Kidney (tissue), 14 donors: ENCODE results near the gene CSNK2A3. TPM values are rescaled to one million over a fixed set of nuclear protein-coding genes. Genes with fewer than 3 reads are reported as not detected.
A peak's percentile ranks its signal among the peaks of the same experiment; 100 is the strongest.

Experiments used
- DNase-seq, 5 donors: peaks; one replicate each; pipeline ENCODE4 v3.0.0-alpha.2; 2013 to 2020
- FAIRE-seq: peaks from 2 replicates; lab custom pipeline; 2012; peaks lifted over from hg19 to GRCh38; lab: Jason Lieb, UNC
- H3K27ac ChIP-seq, 2 donors: one replicate each; pipeline ENCODE4 v1.7.0; 2013; ENCODE audit warnings: low read depth in 2 of 2, low read length in 2 of 2, inconsistent platforms in 1 of 2
- H3K27me3 ChIP-seq: one replicate; pipeline ENCODE4 v1.7.1; 2013; ENCODE audit warnings: low read length, inconsistent platforms; ENCODE audit not compliant: control insufficient read depth, insufficient read depth
- H3K36me3 ChIP-seq, 3 donors: one replicate each; pipeline versions ENCODE4 v1.7.0 to v1.7.1; 2013; ENCODE audit warnings: low read length in 3 of 3, control low read depth in 1 of 3, inconsistent platforms in 1 of 3; ENCODE audit not compliant: insufficient read depth in 3 of 3, control insufficient read depth in 2 of 3
- H3K4me1 ChIP-seq, 3 donors: one replicate each; pipeline versions ENCODE4 v1.7.0 to v1.7.1; 2013; ENCODE audit warnings: low read length in 3 of 3, inconsistent platforms in 1 of 3, low read depth in 1 of 3; ENCODE audit not compliant: control insufficient read depth in 2 of 3, insufficient read depth in 2 of 3
- H3K4me3 ChIP-seq, 3 donors: one replicate each; pipeline versions ENCODE4 v1.7.0 to v1.8.1; 2013; ENCODE audit warnings: low read length in 3 of 3, control low read depth in 1 of 3, inconsistent platforms in 1 of 3
- H3K9ac ChIP-seq, 3 donors: one replicate each; pipeline versions ENCODE4 v1.7.0 to v1.7.1; 2013; ENCODE audit warnings: low read length in 3 of 3, control low read depth in 1 of 3, inconsistent platforms in 1 of 3
- H3K9me3 ChIP-seq, 3 donors: one replicate each; pipeline versions ENCODE4 v1.7.0 to v1.7.1; 2013; ENCODE audit warnings: low read length in 3 of 3, control low read depth in 1 of 3, inconsistent platforms in 1 of 3; ENCODE audit not compliant: control insufficient read depth in 2 of 3, insufficient read depth in 1 of 3
- CTCF ChIP-seq: IDR thresholded peaks from 3 replicates; pipeline ENCODE4 v1.5.1; 2012; ENCODE audit warnings: mild to moderate bottlenecking, moderate library complexity, borderline replicate concordance; ENCODE audit not compliant: insufficient read depth; ENCODE audit errors: extremely low read depth
- intact Hi-C: fragments of 100-400 bp; cut with DNase I; formaldehyde crosslinking; loops from one replicate; pipeline ENCODE4 v1.11.1; 2022
- polyA plus RNA-seq: library from polyadenylated mRNA; stranded (reverse); fragments of 350-450 nt; fragmentation: Illumina TruSeq; extraction: RNeasy Lipid Tissue Mini Kit (QIAGEN cat#74804); gene quantifications from one replicate; pipeline ENCODE4 v1.2.3, GENCODE V29; 2014; ENCODE audit warnings: low read depth, low replicate concordance; ENCODE audit not compliant: insufficient read depth
- total RNA-seq: library from RNA; stranded (reverse); fragmentation: NEBNext Ultra II Directional; extraction: Animal tissue kit (Norgen Biotek cat#: 25700); gene quantifications from one replicate; pipeline ENCODE4 v1.2.1, GENCODE V29; 2021
- donor health status: control.
- donor health status: control.
- donor health status: control.
- donor health status: control.
- donor health status: control.
- donor health status: DM: yes; HTN: yes; CAD: no.
- donor health status: Normal renal cell carcinoma (clear cell type).

Gene CSNK2A3
- total and polyA plus RNA-seq, 2 donors from 2014 or later, result 3.8 TPM; not detected in 1

- intact Hi-C loops, result no loop called here
- no peak overlapping the region for H3K9ac ChIP-seq
- H3K27ac ChIP-seq, result no peak overlapping the region
- H3K4me1 ChIP-seq, result peaks cover 4 to 16% (median 4%) of the 10 kb centered on the region in 3 donors
- DNase-seq (no peak), FAIRE-seq (no peak)
- no peak for TF ChIP-seq CTCF
- H3K4me3 ChIP-seq, result no peak overlapping the region
- no peaks in the 10 kb centered on the region for H3K27me3 ChIP-seq
- no peaks in the 10 kb centered on the region for H3K36me3 ChIP-seq
- H3K9me3 ChIP-seq, result no peaks in the 10 kb centered on the region
Measured at GRCh38 chr11:11348303-11348702, 4.7 kb downstream of the CSNK2A3 start.

GRCh38 chr11:11347592-11347991, 5.5 kb downstream of the CSNK2A3 start:
- FAIRE-seq, result no peak
- Histone ChIP-seq H3K4me1 (peaks cover 4 to 16% (median 4%) of the 10 kb centered on the region in 3 donors), H3K27ac (no peak overlapping the region), H3K27me3 (no peaks in the 10 kb centered on the region), H3K9me3 (no peaks in the 10 kb centered on the region), H3K4me3 (no peak overlapping the region), H3K36me3 (no peaks in the 10 kb centered on the region), H3K9ac (no peak overlapping the region)
- DNase-seq, result no peak
- intact Hi-C loops, result no loop called here
- no peak for TF ChIP-seq CTCF

- TF ChIP-seq CTCF, result no peak
- Histone ChIP-seq H3K4me3 (no peak overlapping the region), H3K27me3 (no peaks in the 10 kb centered on the region), H3K9ac (no peak overlapping the region), H3K9me3 (no peaks in the 10 kb centered on the region), H3K36me3 (no peaks in the 10 kb centered on the region), H3K4me1 (peaks cover 4 to 16% (median 4%) of the 10 kb centered on the region in 3 donors), H3K27ac (no peak overlapping the region)
- no peak for FAIRE-seq
- peak in 2 of 5 donors; percentile 42 to 64 for DNase-seq
- intact Hi-C loops, result no loop called here
Measured at GRCh38 chr11:11346303-11346702, 6.7 kb downstream of the CSNK2A3 start.

GRCh38 chr11:11345099-11345498, 8.0 kb downstream of the CSNK2A3 start:
- FAIRE-seq, result no peak
- intact Hi-C loops, result no loop called here
- Histone ChIP-seq H3K4me1 (peaks cover 4 to 11% (median 4%) of the 10 kb centered on the region in 3 donors), H3K27ac (no peak overlapping the region), H3K36me3 (peaks cover 0 to 6% (median 0%) of the 10 kb centered on the region in 3 donors), H3K4me3 (no peak overlapping the region), H3K9ac (no peak overlapping the region), H3K9me3 (no peaks in the 10 kb centered on the region), H3K27me3 (no peaks in the 10 kb centered on the region)
- DNase-seq, result no peak
- no peak for TF ChIP-seq CTCF
